Measurements from ENCODE around the gene FIS1. TPM values are rescaled to one million over a fixed set of nuclear protein-coding genes. Genes with fewer than 3 reads are reported as not detected.

Gene FIS1
- polyA plus RNA-seq, 1 donor from 2014 or later = 322 TPM

DNA sequence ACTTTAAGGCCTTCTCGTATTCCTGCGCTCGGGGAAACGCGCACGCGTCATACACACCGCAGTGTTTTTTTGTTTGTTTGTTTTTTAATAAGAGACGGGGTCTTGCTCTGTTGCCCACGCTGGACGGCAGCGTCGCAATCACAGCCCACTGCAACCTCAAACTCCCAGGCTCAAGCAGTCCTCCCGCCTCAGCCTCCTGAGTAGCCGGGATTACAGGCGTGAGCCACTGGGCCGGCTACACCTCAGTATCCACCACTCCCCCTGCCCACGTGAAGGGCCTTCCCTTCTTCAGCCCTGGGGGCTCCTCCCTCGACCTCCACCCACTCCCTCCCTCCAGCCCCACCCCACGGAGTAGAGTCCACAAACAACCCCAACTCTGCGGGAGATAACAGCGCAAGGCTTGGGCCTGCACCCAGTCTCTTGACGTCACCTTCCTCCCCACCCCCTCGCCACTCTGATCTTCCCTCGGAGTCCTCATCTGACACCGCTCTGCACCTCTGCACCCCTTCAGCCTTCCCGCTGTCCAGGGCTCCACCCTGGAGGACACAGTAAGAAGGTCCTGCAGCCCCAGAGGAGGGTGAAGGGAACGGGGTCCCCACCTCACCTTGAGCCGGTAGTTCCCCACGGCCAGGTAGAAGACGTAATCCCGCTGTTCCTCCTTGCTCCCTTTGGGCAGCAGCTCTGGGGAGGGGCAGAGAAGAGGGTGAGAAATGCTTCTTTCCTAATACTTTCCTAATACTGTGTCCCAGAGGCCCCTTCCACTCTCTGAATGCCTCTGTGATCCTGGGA lies 4.5 kb downstream of the FIS1 start:
- no peak overlapping the region for H3K9ac ChIP-seq (ENCODE audit: low read length)
- H3K9me3 ChIP-seq (ENCODE audit: low read length) = no peaks in the 10 kb centered on the region
- H3K27ac ChIP-seq (ENCODE audit: low read length) = no peak overlapping the region
- TF ChIP-seq EZH2 (IDR thresholded peaks at IDR 0.05; ENCODE audit: borderline replicate concordance, insufficient read depth, low read length, poor library complexity, severe bottlenecking) (no peak), SMC3 (conservative IDR thresholded peaks at IDR 0.05; ENCODE audit: poor library complexity) (no peak), RAD21 (conservative IDR thresholded peaks at IDR 0.05) (no peak), EP300 (conservative IDR thresholded peaks at IDR 0.05; ENCODE audit: poor library complexity, severe bottlenecking) (no peak), MXI1 (conservative IDR thresholded peaks at IDR 0.05; ENCODE audit: poor library complexity, severe bottlenecking) (no peak)
- TF ChIP-seq, protein P1, sequence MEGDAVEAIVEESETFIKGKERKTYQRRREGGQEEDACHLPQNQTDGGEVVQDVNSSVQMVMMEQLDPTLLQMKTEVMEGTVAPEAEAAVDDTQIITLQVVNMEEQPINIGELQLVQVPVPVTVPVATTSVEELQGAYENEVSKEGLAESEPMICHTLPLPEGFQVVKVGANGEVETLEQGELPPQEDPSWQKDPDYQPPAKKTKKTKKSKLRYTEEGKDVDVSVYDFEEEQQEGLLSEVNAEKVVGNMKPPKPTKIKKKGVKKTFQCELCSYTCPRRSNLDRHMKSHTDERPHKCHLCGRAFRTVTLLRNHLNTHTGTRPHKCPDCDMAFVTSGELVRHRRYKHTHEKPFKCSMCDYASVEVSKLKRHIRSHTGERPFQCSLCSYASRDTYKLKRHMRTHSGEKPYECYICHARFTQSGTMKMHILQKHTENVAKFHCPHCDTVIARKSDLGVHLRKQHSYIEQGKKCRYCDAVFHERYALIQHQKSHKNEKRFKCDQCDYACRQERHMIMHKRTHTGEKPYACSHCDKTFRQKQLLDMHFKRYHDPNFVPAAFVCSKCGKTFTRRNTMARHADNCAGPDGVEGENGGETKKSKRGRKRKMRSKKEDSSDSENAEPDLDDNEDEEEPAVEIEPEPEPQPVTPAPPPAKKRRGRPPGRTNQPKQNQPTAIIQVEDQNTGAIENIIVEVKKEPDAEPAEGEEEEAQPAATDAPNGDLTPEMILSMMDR (IDR thresholded peaks at IDR 0.05; ENCODE audit: poor library complexity, severe bottlenecking) = no peak
- TF ChIP-seq, protein P2, sequence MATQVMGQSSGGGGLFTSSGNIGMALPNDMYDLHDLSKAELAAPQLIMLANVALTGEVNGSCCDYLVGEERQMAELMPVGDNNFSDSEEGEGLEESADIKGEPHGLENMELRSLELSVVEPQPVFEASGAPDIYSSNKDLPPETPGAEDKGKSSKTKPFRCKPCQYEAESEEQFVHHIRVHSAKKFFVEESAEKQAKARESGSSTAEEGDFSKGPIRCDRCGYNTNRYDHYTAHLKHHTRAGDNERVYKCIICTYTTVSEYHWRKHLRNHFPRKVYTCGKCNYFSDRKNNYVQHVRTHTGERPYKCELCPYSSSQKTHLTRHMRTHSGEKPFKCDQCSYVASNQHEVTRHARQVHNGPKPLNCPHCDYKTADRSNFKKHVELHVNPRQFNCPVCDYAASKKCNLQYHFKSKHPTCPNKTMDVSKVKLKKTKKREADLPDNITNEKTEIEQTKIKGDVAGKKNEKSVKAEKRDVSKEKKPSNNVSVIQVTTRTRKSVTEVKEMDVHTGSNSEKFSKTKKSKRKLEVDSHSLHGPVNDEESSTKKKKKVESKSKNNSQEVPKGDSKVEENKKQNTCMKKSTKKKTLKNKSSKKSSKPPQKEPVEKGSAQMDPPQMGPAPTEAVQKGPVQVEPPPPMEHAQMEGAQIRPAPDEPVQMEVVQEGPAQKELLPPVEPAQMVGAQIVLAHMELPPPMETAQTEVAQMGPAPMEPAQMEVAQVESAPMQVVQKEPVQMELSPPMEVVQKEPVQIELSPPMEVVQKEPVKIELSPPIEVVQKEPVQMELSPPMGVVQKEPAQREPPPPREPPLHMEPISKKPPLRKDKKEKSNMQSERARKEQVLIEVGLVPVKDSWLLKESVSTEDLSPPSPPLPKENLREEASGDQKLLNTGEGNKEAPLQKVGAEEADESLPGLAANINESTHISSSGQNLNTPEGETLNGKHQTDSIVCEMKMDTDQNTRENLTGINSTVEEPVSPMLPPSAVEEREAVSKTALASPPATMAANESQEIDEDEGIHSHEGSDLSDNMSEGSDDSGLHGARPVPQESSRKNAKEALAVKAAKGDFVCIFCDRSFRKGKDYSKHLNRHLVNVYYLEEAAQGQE (IDR thresholded peaks at IDR 0.05; ENCODE audit: borderline replicate concordance) = no peak
- H3F3A ChIP-seq (ENCODE audit: insufficient read depth, low read length, poor library complexity, severe bottlenecking) = no peaks in the 10 kb centered on the region
- H3K79me2 ChIP-seq (replicated peaks; ENCODE audit: insufficient read depth, low read length) = peaks cover 15% of the 10 kb centered on the region
- H3K9me2 ChIP-seq (ENCODE audit: insufficient read depth, low read length) = no peaks in the 10 kb centered on the region
- H2AFZ ChIP-seq (ENCODE audit: low read depth, low read length) = no peak overlapping the region
- no peaks in the 10 kb centered on the region for H3K36me3 ChIP-seq (ENCODE audit: insufficient read depth, low read length)
- H3K27me3 ChIP-seq (ENCODE audit: insufficient read depth, low read depth, low read length) = no peaks in the 10 kb centered on the region
- no peak overlapping the region for H3K4me3 ChIP-seq (ENCODE audit: low read length)
- H3K4me2 ChIP-seq (ENCODE audit: low read length) = no peak overlapping the region
- H4K20me1 ChIP-seq (ENCODE audit: insufficient read depth) = no peaks in the 10 kb centered on the region

DNA sequence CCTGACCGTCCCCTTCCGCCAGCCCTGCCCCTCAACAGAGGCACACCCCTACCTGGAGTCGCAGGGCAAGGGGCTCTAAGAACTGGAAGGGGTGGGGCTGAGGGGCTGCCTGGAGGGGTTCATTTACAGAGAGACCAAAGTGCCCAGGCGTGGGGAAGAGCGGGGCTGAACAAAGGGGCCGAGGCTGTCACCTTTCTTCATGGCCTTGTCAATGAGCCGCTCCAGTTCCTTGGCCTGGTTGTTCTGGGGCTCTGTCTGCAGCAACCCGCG lies 5.0 kb downstream of the FIS1 start:
- no peak overlapping the region for H3K27ac ChIP-seq (ENCODE audit: low read length)
- no peak overlapping the region for H3K4me3 ChIP-seq (ENCODE audit: low read length)
- no peaks in the 10 kb centered on the region for H3K27me3 ChIP-seq (ENCODE audit: insufficient read depth, low read depth, low read length)
- no peak overlapping the region for H3K9ac ChIP-seq (ENCODE audit: low read length)
- H3F3A ChIP-seq (ENCODE audit: insufficient read depth, low read length, poor library complexity, severe bottlenecking) = no peaks in the 10 kb centered on the region
- no peaks in the 10 kb centered on the region for H3K9me3 ChIP-seq (ENCODE audit: low read length)
- no peaks in the 10 kb centered on the region for H3K9me2 ChIP-seq (ENCODE audit: insufficient read depth, low read length)
- H2AFZ ChIP-seq (ENCODE audit: low read depth, low read length) = no peak overlapping the region
- H3K4me2 ChIP-seq (ENCODE audit: low read length) = no peak overlapping the region
- peaks cover 12% of the 10 kb centered on the region for H3K79me2 ChIP-seq (replicated peaks; ENCODE audit: insufficient read depth, low read length)
- H4K20me1 ChIP-seq (ENCODE audit: insufficient read depth) = no peaks in the 10 kb centered on the region
- no peaks in the 10 kb centered on the region for H3K36me3 ChIP-seq (ENCODE audit: insufficient read depth, low read length)
- TF ChIP-seq EZH2 (IDR thresholded peaks at IDR 0.05; ENCODE audit: borderline replicate concordance, insufficient read depth, low read length, poor library complexity, severe bottlenecking) (no peak), SMC3 (conservative IDR thresholded peaks at IDR 0.05; ENCODE audit: poor library complexity) (no peak), POLR2AphosphoS5 (IDR thresholded peaks at IDR 0.05) (no peak), TAF1 (IDR thresholded peaks at IDR 0.05; ENCODE audit: low read depth) (no peak)
- TF ChIP-seq, protein P1 (IDR thresholded peaks at IDR 0.05; ENCODE audit: poor library complexity, severe bottlenecking) = no peak
- TF ChIP-seq, protein P2 (IDR thresholded peaks at IDR 0.05; ENCODE audit: borderline replicate concordance) = no peak
